CD4-positive, alpha-beta T cell (primary cell): ENCODE data around the gene CROT. TPM values are rescaled to one million over a fixed set of nuclear protein-coding genes. Genes with fewer than 3 reads are reported as not detected.

Experiments used
- ATAC-seq: fragments of 200-7000 bp; cut with Tn5 transposase; one replicate; pipeline ENCODE4 v1.10.0; 2022; ENCODE audit warnings: mild to moderate bottlenecking; ENCODE audit not compliant: poor library complexity
- CTCF ChIA-PET: fragments of 350-600 bp; sonication (Branson Sonifier 250); formaldehyde crosslinking; loops from one replicate; lab custom pipeline; 2021; ENCODE audit warnings: antibody characterized with exemption, inconsistent platforms; lab: Charles Lee
- POLR2A ChIA-PET: fragments of 350-600 bp; sonication (Branson Sonifier 250); formaldehyde crosslinking; loops from one replicate; lab custom pipeline; 2021; ENCODE audit warnings: antibody characterized with exemption, inconsistent platforms; lab: Charles Lee
- DNase-seq, 14 experiments: peaks; one replicate each; pipeline ENCODE4 v3.0.0-alpha.2; 2013 to 2020; ENCODE audit warnings: mixed read lengths in 2 of 14
- H3K27ac ChIP-seq, 2 donors: one replicate each; pipeline versions ENCODE4 v1.5.1 to v1.7.0; 2013; ENCODE audit warnings: low read length in 2 of 2, low read depth in 1 of 2, mild to moderate bottlenecking in 1 of 2
- H3K27me3 ChIP-seq, 2 experiments: 1 replicate in 1 of 2; 2 replicates in 1 of 2; pipeline versions ENCODE4 v1.6.1 to v1.7.0; 2013; ENCODE audit warnings: low read length in 2 of 2, control low read depth in 1 of 2, mild to moderate bottlenecking in 1 of 2, moderate library complexity in 1 of 2; ENCODE audit not compliant: insufficient read depth in 2 of 2, control insufficient read depth in 1 of 2
- H3K36me3 ChIP-seq: one replicate; pipeline ENCODE4 v1.6.1; 2013; ENCODE audit warnings: low read length, control low read depth; ENCODE audit not compliant: insufficient read depth
- H3K4me1 ChIP-seq: one replicate; pipeline ENCODE4 v1.6.1; 2013; ENCODE audit warnings: low read length, control low read depth; ENCODE audit not compliant: insufficient read depth
- H3K4me3 ChIP-seq: one replicate; pipeline ENCODE4 v1.5.1; 2013; ENCODE audit warnings: mild to moderate bottlenecking, low read length, moderate library complexity
- H3K9me3 ChIP-seq, 2 experiments: 1 replicate in 1 of 2; 2 replicates in 1 of 2; pipeline versions ENCODE4 v1.6.1 to v1.7.0; 2013; ENCODE audit warnings: low read length in 2 of 2, mild to moderate bottlenecking in 2 of 2, control low read depth in 1 of 2, moderate library complexity in 1 of 2; ENCODE audit not compliant: control insufficient read depth in 1 of 2, insufficient read depth in 1 of 2
- H3K27ac Mint-ChIP-seq: one replicate; pipeline ENCODE4 v1.8.0; 2020; ENCODE audit warnings: mixed read lengths
- H3K27me3 Mint-ChIP-seq: one replicate; pipeline ENCODE4 v1.8.0; 2021; ENCODE audit warnings: mixed read lengths
- H3K36me3 Mint-ChIP-seq: one replicate; pipeline ENCODE4 v1.8.0; 2021; ENCODE audit warnings: low read depth, mixed read lengths
- H3K4me1 Mint-ChIP-seq: one replicate; pipeline ENCODE4 v1.8.0; 2021; ENCODE audit warnings: low read depth, mixed read lengths
- H3K4me3 Mint-ChIP-seq: one replicate; pipeline ENCODE4 v1.8.0; 2020; ENCODE audit warnings: mild to moderate bottlenecking, mixed read lengths
- H3K9me3 Mint-ChIP-seq: one replicate; pipeline ENCODE4 v1.8.0; 2020; ENCODE audit warnings: mixed read lengths
- CTCF ChIP-seq: fragments of 200-600 bp; IDR thresholded peaks from one replicate; pipeline ENCODE4 v1.8.0; 2022; ENCODE audit warnings: antibody characterized with exemption, mild to moderate bottlenecking
- intact Hi-C, 2 experiments: fragments of 100-400 bp; cut with DNase I in 1 of 2; cut with micrococcal nuclease in 1 of 2; formaldehyde crosslinking; loops; one replicate each; pipeline versions ENCODE4 v1.15.1 to v1.9.0; 2023 to 2025; cut with DNase I, micrococcal nuclease
- total RNA-seq, 174 experiments: library from RNA in 2 of 174; stranded (reverse) in 2 of 174; gene quantifications; one replicate each; pipeline ENCODE4 v1.2.3 and lab custom pipeline; 2021 to 2026

CROT gene
- total RNA-seq, 2 experiments from 2014 or later, result 8.5 to 8.6 TPM

DNA sequence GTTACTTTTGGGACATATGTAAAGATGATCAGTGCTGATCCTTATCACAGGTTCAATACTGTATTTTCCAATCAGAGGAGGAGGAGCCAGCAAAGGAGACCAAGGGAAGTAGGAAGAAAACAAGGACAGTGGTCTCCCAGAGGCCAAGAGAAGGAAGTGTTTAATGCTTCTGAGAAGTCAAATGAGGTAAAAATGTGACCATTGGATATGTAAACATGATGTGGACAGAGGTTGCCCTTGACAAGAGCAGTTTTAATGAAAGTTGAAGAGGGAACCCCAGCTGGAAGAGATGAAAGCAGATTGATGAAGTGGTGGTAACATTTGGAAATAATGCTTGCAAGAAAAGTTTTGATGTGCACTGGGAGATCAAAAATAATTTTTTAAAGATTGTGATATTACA lies 18.8 kb downstream of the CROT start:
- Mint-ChIP-seq H3K4me1 (no peaks in the 10 kb centered on the region), H3K27ac (no peak overlapping the region), H3K4me3 (no peak overlapping the region), H3K27me3 (no peaks in the 10 kb centered on the region), H3K36me3 (peaks cover 19% of the 10 kb centered on the region), H3K9me3 (no peaks in the 10 kb centered on the region)
- Histone ChIP-seq H3K36me3 (peaks cover 9% of the 10 kb centered on the region), H3K27ac (no peak overlapping the region), H3K4me1 (no peaks in the 10 kb centered on the region), H3K9me3 (no peaks in the 10 kb centered on the region), H3K4me3 (no peak overlapping the region), H3K27me3 (no peaks in the 10 kb centered on the region)
- TF ChIP-seq CTCF, result no peak
- DNase-seq, result no peak
- intact Hi-C loops, result no loop called here
- ATAC-seq, result no peak
- POLR2A ChIA-PET, result no interaction called here
- CTCF ChIA-PET, result no interaction called here

DNA sequence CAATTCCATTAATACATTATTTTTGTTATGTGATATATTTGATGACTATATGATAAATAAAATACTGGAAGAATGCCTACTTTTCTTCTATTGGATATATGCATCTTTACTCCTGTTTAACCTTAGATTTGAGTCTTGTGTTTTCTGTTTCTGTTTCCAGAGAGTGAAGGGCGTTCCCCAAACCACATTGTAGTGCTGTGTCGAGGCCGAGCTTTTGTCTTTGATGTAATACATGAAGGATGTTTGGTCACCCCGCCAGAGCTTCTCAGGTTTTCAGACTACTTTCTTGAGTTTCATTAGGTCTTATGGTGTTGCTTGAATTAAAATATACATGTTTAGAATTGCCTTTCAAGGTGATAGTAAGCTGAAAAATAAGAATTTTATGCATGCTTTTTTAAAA lies 23.8 kb downstream of the CROT start:
- no peak overlapping the region for H3K4me3 Mint-ChIP-seq
- no peaks in the 10 kb centered on the region for H3K9me3 Mint-ChIP-seq
- H3K36me3 Mint-ChIP-seq, result peaks cover 19% of the 10 kb centered on the region
- intact Hi-C loops, result no loop called here
- H3K4me1 ChIP-seq, result no peaks in the 10 kb centered on the region
- no peaks in the 10 kb centered on the region for H3K27me3 Mint-ChIP-seq
- H3K36me3 ChIP-seq, result peaks cover 5% of the 10 kb centered on the region
- no peak for TF ChIP-seq CTCF
- POLR2A ChIA-PET, result interaction anchor here (1.1 to 1.2 kb wide), 3 partner anchors 11 to 29 kb away, joined by 3 to 6 read pairs (median 3); partner anchors contain the start of gene CROT
- no peaks in the 10 kb centered on the region for H3K9me3 ChIP-seq
- H3K4me3 ChIP-seq, result no peak overlapping the region
- CTCF ChIA-PET, result no interaction called here
- H3K27ac ChIP-seq, result peak overlapping the region in 1 of 2 donors; percentile 16
- H3K27me3 ChIP-seq, result no peaks in the 10 kb centered on the region
- ATAC-seq (peak; percentile 79), DNase-seq (peak in 9 of 14 experiments; percentile 1 to 75 (median 23))
- no peak overlapping the region for H3K27ac Mint-ChIP-seq
- no peaks in the 10 kb centered on the region for H3K4me1 Mint-ChIP-seq

- no peaks in the 10 kb centered on the region for H3K4me1 Mint-ChIP-seq
- CTCF ChIA-PET, result no interaction called here
- H3K9me3 Mint-ChIP-seq, result no peaks in the 10 kb centered on the region
- H3K9me3 ChIP-seq, result no peaks in the 10 kb centered on the region
- intact Hi-C loops, result no loop called here
- H3K4me1 ChIP-seq, result no peaks in the 10 kb centered on the region
- no peaks in the 10 kb centered on the region for H3K27me3 ChIP-seq
- DNase-seq (no peak), ATAC-seq (no peak)
- no peak for TF ChIP-seq CTCF
- POLR2A ChIA-PET, result no interaction called here
- H3K36me3 ChIP-seq, result no peaks in the 10 kb centered on the region
- no peak overlapping the region for H3K4me3 ChIP-seq
- peaks cover 19% of the 10 kb centered on the region for H3K36me3 Mint-ChIP-seq
- H3K27ac ChIP-seq, result no peak overlapping the region
- H3K27ac Mint-ChIP-seq, result no peak overlapping the region
- no peak overlapping the region for H3K4me3 Mint-ChIP-seq
- H3K27me3 Mint-ChIP-seq, result no peaks in the 10 kb centered on the region
Measured at GRCh38 chr7:87370660-87371180, 25.3 kb downstream of the CROT start.
